Body of pancreas (tissue), 4 donors: ENCODE measurements around the gene MSL1. TPM values are rescaled to one million over a fixed set of nuclear protein-coding genes. Genes with fewer than 3 reads are reported as not detected.

ENCODE experiments used
- ATAC-seq: fragments of 150-250 bp; one replicate; pipeline ENCODE4 v1.9.1; 2016
- DNase-seq, 4 donors: peaks; one replicate each; pipeline ENCODE4 v3.0.0-alpha.2; 2019
- H3K27ac ChIP-seq, 4 donors: fragments of 200-600 bp; sonication (generic); 1 replicate in 3 of 4; 2 replicates in 1 of 4; pipeline versions ENCODE4 v1.5.1 to v1.6.1; 2016 to 2019; ENCODE audit warnings: mild to moderate bottlenecking in 1 of 4, mixed read lengths in 1 of 4, moderate library complexity in 1 of 4
- H3K27me3 ChIP-seq, 2 donors: fragments of 200-600 bp; sonication (generic); one replicate each; pipeline ENCODE4 v1.6.0; 2016; ENCODE audit warnings: mild to moderate bottlenecking in 1 of 2
- H3K36me3 ChIP-seq, 2 donors: fragments of 200-600 bp; sonication (generic); replicated peaks in 1 of 2; 2 replicates each; pipeline ENCODE4 v1.5.1; 2016; ENCODE audit warnings: low read depth in 2 of 2; ENCODE audit not compliant: insufficient read depth in 1 of 2
- H3K4me1 ChIP-seq: fragments of 200-600 bp; sonication (generic); one replicate; pipeline ENCODE4 v1.6.0; 2016
- H3K4me3 ChIP-seq, 2 donors: fragments of 200-600 bp; sonication (generic); 1 replicate in 1 of 2; 2 replicates in 1 of 2; pipeline ENCODE4 v1.5.1; 2016 to 2019
- H3K9me3 ChIP-seq, 3 donors: fragments of 200-600 bp; sonication (generic); 1 replicate in 2 of 3; 2 replicates in 1 of 3; pipeline ENCODE4 v1.5.1; 2016
- POLR2A ChIP-seq, 3 donors: fragments of 450-650 bp; IDR thresholded peaks; one replicate each; pipeline ENCODE4 v1.6.1; 2016; ENCODE audit warnings: antibody characterized with exemption in 3 of 3, mild to moderate bottlenecking in 2 of 3
- WGBS, 2 donors: methylation state at CpG; one replicate each; pipeline ENCODE4 v1.1.5; 2017; 5-methylcytosine and 5-hydroxymethylcytosine counted together
- intact Hi-C: fragments of 100-400 bp; cut with DNase I; formaldehyde crosslinking; loops from one replicate; pipeline ENCODE4 v1.15.1; 2023
- total RNA-seq, 2 donors: library from RNA; depleted of rRNA; stranded (reverse); fragments of >200 nt; gene quantifications; one replicate each; pipeline ENCODE4 v1.1.0, GENCODE V29; 2016
- TF ChIP-seq, protein P1 (sequence below), 7 experiments: fragments of 450-650 bp in 4 of 7; fragments of 200-600 bp in 3 of 7; sonication (generic) in 3 of 7; IDR thresholded peaks; one replicate each; pipeline ENCODE4 v1.5.1; 2016 to 2019; ENCODE audit warnings: antibody characterized with exemption in 7 of 7

The MSL1 gene
- total RNA-seq, 2 donors from 2014 or later = 75.5 to 157 TPM

DNA sequence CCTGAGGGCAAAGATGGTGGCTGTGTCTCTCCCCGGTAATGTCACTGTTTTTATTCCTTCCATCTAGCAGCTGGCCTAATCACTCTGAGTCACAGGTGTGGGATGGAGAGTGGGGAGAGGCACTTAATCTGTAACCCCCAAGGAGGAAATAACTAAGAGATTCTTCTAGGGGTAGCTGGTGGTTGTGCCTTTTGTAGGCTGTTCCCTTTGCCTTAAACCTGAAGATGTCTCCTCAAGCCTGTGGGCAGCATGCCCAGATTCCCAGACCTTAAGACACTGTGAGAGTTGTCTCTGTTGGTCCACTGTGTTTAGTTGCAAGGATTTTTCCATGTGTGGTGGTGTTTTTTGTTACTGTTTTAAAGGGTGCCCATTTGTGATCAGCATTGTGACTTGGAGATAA, 50.0 kb downstream of the MSL1 start:
- no peak for DNase-seq
- no peak for ATAC-seq
- intact Hi-C loops = loop anchor here (10.0 kb wide), 1 partner anchor 47 kb away; the partner anchor contains the start of gene MSL1
- no peak overlapping the region for H3K4me3 ChIP-seq
- WGBS, 2 donors = 78 to 83% methylated on average over 1 of the region's 1 CpG
- no peak for TF ChIP-seq POLR2A (IDR thresholded peaks at IDR 0.05)
- TF ChIP-seq, protein P1, sequence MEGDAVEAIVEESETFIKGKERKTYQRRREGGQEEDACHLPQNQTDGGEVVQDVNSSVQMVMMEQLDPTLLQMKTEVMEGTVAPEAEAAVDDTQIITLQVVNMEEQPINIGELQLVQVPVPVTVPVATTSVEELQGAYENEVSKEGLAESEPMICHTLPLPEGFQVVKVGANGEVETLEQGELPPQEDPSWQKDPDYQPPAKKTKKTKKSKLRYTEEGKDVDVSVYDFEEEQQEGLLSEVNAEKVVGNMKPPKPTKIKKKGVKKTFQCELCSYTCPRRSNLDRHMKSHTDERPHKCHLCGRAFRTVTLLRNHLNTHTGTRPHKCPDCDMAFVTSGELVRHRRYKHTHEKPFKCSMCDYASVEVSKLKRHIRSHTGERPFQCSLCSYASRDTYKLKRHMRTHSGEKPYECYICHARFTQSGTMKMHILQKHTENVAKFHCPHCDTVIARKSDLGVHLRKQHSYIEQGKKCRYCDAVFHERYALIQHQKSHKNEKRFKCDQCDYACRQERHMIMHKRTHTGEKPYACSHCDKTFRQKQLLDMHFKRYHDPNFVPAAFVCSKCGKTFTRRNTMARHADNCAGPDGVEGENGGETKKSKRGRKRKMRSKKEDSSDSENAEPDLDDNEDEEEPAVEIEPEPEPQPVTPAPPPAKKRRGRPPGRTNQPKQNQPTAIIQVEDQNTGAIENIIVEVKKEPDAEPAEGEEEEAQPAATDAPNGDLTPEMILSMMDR (IDR thresholded peaks at IDR 0.05) = no peak
- H3K4me1 ChIP-seq = peaks cover 11% of the 10 kb centered on the region
- H3K27ac ChIP-seq = no peak overlapping the region
- no peaks in the 10 kb centered on the region for H3K27me3 ChIP-seq
- no peaks in the 10 kb centered on the region for H3K9me3 ChIP-seq
- peaks cover 14 to 33% of the 10 kb centered on the region in 2 donors for H3K36me3 ChIP-seq

DNA sequence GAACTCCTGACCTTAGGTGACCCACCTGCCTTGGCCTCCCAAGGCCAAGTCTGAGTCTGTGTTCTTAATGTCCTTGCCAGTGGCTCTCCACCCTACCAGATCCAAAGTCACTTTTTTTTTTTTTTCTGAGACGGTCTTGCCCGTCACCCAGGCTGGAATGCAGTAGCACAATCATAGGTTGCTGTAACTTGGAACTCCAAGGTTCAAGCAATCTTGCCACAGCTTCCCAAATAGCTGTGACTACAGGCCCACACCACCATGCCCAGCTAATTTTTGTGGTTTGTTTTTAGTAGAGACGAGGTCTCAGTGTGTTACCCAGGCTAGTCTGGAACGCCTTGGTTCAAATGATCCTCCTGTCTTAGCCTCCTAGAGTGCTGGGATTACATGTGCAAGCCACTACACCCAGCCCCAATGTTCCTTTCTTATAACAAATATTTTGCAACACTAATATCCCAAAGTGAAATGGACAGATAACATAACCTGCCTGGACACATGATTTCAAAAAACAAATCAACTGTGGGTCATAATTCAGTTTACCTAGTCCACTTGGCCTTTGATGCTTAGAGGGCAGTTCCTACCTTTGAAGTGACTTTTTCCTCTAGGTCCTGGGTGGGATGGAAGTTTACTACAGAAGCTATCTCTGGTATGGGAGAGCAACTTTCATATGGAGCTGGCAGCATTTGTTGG, 51.5 kb downstream of the MSL1 start:
- H3K27ac ChIP-seq = no peak overlapping the region
- no peak for DNase-seq
- 86 to 90% methylated on average over 4 of the region's 4 CpGs for WGBS, 2 donors
- peaks cover 9 to 23% of the 10 kb centered on the region in 2 donors for H3K36me3 ChIP-seq
- intact Hi-C loops = loop anchor here (10.0 kb wide), 1 partner anchor 48 kb away; the partner anchor contains the start of gene MSL1
- H3K27me3 ChIP-seq = no peaks in the 10 kb centered on the region
- no peaks in the 10 kb centered on the region for H3K9me3 ChIP-seq
- no peak for TF ChIP-seq POLR2A (IDR thresholded peaks at IDR 0.05)
- TF ChIP-seq, protein P1 (IDR thresholded peaks at IDR 0.05) = no peak
- ATAC-seq = no peak
- peaks cover 19% of the 10 kb centered on the region for H3K4me1 ChIP-seq
- H3K4me3 ChIP-seq = no peak overlapping the region

DNA sequence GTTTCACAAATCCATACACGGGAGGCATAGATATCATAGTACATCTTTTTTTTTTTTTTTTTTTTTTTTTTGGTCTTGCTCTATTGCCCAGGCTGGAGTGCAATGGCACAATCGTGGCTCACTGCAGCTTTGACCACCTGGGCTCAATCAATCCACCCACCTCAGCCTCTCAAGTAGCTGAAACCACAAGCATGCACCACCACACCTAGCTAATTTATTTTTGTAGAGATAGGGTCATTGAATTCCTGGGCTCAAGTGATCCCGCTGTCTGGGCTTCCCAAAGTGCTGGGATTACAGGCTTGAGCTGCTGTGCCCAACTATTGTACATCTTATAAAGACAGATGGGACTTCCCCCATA, 52.0 kb downstream of the MSL1 start:
- no peak overlapping the region for H3K27ac ChIP-seq
- no peak for TF ChIP-seq POLR2A (IDR thresholded peaks at IDR 0.05)
- TF ChIP-seq, protein P1 (IDR thresholded peaks at IDR 0.05) = no peak
- H3K9me3 ChIP-seq = no peaks in the 10 kb centered on the region
- H3K4me1 ChIP-seq = peaks cover 21% of the 10 kb centered on the region
- no peak overlapping the region for H3K4me3 ChIP-seq
- intact Hi-C loops = loop anchor here (10.0 kb wide), 1 partner anchor 49 kb away; the partner anchor contains the start of gene MSL1
- no peaks in the 10 kb centered on the region for H3K27me3 ChIP-seq
- 57 to 68% methylated on average over 3 of the region's 3 CpGs for WGBS, 2 donors
- no peak for ATAC-seq
- DNase-seq = no peak
- peaks cover 9 to 23% of the 10 kb centered on the region in 2 donors for H3K36me3 ChIP-seq

DNA sequence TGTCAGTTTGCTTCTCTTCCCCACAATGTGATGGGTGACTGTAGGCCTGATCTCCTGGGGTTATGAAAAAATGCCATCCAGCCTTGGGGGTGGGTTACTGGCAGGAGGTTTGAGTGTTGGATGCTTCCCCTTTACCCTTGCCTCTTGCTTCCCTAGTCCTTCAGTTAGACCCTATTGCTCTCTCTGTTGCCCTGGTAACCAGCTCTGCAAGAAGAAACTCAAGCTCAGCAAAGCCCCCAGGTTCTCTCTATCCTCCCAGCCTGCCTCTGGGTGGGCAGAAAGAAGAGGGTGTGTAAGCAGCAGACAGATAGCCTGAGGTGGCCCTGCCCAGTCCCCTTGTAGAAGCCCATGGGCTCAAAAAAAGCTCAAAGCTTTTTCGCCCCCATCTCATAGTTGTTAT, 52.7 kb downstream of the MSL1 start:
- Histone ChIP-seq H3K27me3 (no peaks in the 10 kb centered on the region), H3K9me3 (no peaks in the 10 kb centered on the region), H3K36me3 (peaks cover 9 to 19% of the 10 kb centered on the region in 2 donors), H3K27ac (no peak overlapping the region), H3K4me3 (no peak overlapping the region), H3K4me1 (peaks cover 22% of the 10 kb centered on the region)
- TF ChIP-seq POLR2A (IDR thresholded peaks at IDR 0.05) = no peak
- TF ChIP-seq, protein P1 (IDR thresholded peaks at IDR 0.05) = no peak
- DNase-seq (no peak), ATAC-seq (no peak)
- 80 to 83% methylated on average over 1 of the region's 1 CpG for WGBS, 2 donors
- intact Hi-C loops = loop anchor here (10.0 kb wide), 1 partner anchor 50 kb away; the partner anchor contains the start of gene MSL1
